ENCODE results near the gene EEF1AKMT4.

EEF1AKMT4 gene

DNA sequence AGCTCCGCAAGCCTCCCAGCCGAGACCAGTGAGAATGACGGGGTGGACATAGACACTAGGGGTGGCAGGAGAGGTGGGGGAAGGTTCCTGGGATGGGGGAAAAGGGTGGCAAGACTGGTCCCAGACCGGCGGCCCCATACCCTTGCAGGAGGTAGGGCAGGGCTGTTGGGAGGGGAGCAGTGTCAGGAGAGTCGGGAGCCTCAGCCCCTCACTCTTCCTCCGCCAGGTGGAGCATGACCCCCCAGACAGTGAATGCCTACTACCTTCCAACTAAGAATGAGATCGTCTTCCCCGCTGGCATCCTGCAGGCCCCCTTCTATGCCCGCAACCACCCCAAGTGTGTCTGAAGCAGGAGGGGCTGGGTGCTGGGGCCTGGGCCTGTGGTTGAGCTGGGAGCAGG lies 40.9 kb downstream of the EEF1AKMT4 start:
- POLR2A ChIA-PET, result no interaction called here
- DNase-seq (ENCODE audit: extremely low spot score), result no peak
- CTCF ChIA-PET, result interaction anchor here (1.0 to 2.0 kb wide), 5 partner anchors 41 to 393 kb away, joined by 3 to 10 read pairs (median 4); no protein-coding TSS in a partner anchor
- TF ChIP-seq, protein P1, sequence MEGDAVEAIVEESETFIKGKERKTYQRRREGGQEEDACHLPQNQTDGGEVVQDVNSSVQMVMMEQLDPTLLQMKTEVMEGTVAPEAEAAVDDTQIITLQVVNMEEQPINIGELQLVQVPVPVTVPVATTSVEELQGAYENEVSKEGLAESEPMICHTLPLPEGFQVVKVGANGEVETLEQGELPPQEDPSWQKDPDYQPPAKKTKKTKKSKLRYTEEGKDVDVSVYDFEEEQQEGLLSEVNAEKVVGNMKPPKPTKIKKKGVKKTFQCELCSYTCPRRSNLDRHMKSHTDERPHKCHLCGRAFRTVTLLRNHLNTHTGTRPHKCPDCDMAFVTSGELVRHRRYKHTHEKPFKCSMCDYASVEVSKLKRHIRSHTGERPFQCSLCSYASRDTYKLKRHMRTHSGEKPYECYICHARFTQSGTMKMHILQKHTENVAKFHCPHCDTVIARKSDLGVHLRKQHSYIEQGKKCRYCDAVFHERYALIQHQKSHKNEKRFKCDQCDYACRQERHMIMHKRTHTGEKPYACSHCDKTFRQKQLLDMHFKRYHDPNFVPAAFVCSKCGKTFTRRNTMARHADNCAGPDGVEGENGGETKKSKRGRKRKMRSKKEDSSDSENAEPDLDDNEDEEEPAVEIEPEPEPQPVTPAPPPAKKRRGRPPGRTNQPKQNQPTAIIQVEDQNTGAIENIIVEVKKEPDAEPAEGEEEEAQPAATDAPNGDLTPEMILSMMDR (IDR thresholded peaks at IDR 0.05; ENCODE audit: control extremely low read depth, extremely low read depth, low read depth, missing control alignments), result no peak

- TF ChIP-seq, protein P1 (IDR thresholded peaks at IDR 0.05; ENCODE audit: control extremely low read depth, extremely low read depth, low read depth, missing control alignments), result no peak
- POLR2A ChIA-PET, result no interaction called here
- DNase-seq (ENCODE audit: extremely low spot score), result no peak
- CTCF ChIA-PET, result interaction anchor here (1.0 to 1.6 kb wide), 3 partner anchors 41 to 394 kb away, joined by 3 to 4 read pairs (median 3); no protein-coding TSS in a partner anchor
Measured at GRCh38 chr3:184291044-184291737, 41.7 kb downstream of the EEF1AKMT4 start.

DNA sequence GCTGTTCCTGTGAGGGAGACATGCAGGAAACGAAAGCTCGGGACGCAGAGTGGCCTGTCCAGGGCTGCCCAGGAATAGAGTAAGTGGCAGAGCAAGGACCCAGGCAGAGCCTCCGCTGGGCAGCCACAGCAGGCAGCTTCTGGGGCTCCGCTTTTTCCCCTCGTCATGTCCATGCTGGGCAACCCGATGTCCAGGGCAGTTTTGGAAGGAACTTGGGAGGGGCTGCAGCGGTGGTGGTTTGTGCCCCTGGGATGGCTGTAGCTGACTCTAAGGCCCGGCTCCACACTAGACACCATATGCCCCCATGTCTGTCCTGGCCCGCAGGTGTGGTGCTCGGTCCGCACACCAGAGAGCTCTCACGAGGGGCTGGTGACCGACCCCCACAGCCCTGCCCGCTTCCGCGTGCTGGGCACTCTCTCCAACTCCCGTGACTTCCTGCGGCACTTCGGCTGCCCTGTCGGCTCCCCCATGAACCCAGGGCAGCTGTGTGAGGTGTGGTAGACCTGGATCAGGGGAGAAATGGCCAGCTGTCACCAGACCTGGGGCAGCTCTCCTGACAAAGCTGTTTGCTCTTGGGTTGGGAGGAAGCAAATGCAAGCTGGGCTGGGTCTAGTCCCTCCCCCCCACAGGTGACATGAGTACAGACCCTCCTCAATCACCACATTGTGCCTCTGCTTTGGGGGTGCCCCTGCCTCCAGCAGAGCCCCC lies 42.4 kb downstream of the EEF1AKMT4 start:
- ChIA-PET POLR2A (no interaction called here), CTCF (interaction anchor here (1.2 to 1.8 kb wide), 4 partner anchors 42 to 396 kb away, joined by 3 to 4 read pairs (median 3); no protein-coding TSS in a partner anchor)
- DNase-seq (ENCODE audit: extremely low spot score), result no peak
- TF ChIP-seq, protein P1 (IDR thresholded peaks at IDR 0.05; ENCODE audit: control extremely low read depth, extremely low read depth, low read depth, missing control alignments), result no peak

DNA sequence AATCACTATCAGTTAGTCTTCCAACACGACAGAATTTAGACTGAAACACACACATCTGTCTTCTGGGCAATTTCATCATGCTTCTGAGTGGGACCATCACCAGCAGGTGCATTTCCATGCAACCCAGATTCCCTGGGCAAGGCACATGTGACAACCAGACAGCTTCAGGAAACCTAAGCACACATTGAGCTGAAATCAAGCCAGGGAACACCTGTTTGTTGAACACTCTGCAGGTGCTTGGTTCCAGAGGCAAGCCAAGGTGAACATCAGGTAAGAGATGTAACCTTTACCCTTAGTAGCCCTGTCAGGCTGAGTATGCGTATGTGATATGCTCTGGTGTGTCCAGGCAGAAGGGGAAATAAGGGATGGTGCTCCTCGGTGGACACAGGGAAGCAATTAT lies 46.3 kb downstream of the EEF1AKMT4 start:
- no peak for DNase-seq (ENCODE audit: extremely low spot score)
- CTCF ChIA-PET, result interaction anchor here (1.0 to 3.3 kb wide), 4 partner anchors 9 to 400 kb away, joined by 3 to 11 read pairs (median 4); no protein-coding TSS in a partner anchor
- POLR2A ChIA-PET, result no interaction called here
- TF ChIP-seq, protein P1 (IDR thresholded peaks at IDR 0.05; ENCODE audit: control extremely low read depth, extremely low read depth, low read depth, missing control alignments), result no peak

- TF ChIP-seq, protein P1 (IDR thresholded peaks at IDR 0.05; ENCODE audit: control extremely low read depth, extremely low read depth, low read depth, missing control alignments), result no peak
- ChIA-PET POLR2A (no interaction called here), CTCF (interaction anchor here (0.6 to 1.7 kb wide), 3 partner anchors 10 to 411 kb away, joined by 3 to 6 read pairs (median 4); no protein-coding TSS in a partner anchor)
- DNase-seq (ENCODE audit: extremely low spot score), result no peak
Measured at GRCh38 chr3:184296616-184297015, 47.1 kb downstream of the EEF1AKMT4 start.

DNA sequence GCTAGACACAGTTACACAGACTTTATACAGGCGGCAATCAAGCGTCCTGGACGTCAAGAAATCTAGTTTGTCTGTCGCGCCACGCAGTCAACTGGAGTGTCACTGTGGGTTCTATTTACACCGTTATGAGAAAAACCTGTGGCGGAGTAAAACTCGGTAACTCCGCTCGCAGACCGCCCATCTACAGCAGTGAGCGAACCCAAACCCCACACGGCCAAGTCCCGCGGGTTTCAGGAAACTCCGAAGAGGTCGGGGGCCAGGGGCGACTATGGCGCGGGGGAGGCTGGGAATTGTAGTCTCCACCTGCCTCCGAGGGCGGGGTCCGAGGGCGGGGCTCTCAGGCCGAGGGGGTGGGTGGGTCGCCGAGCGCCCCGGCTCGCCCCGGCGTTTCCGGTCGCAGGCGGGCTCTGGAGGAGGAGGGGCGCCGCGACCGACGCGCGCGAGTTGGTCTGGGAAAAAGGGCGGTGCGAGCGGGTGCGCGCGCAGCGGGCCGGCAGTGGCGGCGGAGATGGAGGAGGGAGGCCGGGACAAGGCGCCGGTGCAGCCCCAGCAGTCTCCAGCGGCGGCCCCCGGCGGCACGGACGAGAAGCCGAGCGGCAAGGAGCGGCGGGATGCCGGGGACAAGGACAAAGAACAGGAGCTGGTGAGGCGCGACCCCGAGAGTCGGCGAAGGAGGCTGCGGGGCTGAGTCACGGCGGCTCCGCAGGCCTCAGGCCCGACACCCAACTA lies 49.5 kb downstream of the EEF1AKMT4 start, which contains the start of gene PSMD2:
Gene PSMD2, plus strand, starts transcription at position 483 of the 729 bp plus-strand sequence. Its CDS starts 26 bp downstream, at position 509.
- POLR2A ChIA-PET, result no interaction called here
- DNase-seq (ENCODE audit: extremely low spot score), result peak; percentile 99
- CTCF ChIA-PET, result interaction anchor here (0.8 to 1.3 kb wide), 3 partner anchors 9 to 215 kb away, joined by 3 read pairs; no protein-coding TSS in a partner anchor
- TF ChIP-seq, protein P1 (IDR thresholded peaks at IDR 0.05; ENCODE audit: control extremely low read depth, extremely low read depth, low read depth, missing control alignments), result no peak
